ENCODE results near the gene MSN.

DNA sequence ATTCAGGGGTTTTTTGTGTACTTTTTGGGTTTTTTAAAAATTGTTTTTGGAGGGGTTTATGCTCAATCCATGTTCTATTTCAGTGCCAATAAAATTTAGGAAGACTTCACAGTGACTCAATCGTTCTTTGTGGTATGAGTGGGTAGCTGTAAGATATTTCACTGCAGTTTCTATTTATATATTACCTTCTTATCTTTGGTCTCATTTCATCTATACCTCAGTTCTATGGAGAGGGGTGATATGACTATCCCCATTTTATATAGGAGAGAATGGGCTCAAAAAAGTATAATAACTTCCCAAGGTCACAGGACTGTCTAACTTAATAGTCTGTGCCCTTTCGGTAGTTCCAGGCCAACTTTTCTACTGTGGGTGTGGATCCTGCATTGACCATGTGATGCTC lies 74.4 kb downstream of the MSN start:
- TF ChIP-seq, protein P1, sequence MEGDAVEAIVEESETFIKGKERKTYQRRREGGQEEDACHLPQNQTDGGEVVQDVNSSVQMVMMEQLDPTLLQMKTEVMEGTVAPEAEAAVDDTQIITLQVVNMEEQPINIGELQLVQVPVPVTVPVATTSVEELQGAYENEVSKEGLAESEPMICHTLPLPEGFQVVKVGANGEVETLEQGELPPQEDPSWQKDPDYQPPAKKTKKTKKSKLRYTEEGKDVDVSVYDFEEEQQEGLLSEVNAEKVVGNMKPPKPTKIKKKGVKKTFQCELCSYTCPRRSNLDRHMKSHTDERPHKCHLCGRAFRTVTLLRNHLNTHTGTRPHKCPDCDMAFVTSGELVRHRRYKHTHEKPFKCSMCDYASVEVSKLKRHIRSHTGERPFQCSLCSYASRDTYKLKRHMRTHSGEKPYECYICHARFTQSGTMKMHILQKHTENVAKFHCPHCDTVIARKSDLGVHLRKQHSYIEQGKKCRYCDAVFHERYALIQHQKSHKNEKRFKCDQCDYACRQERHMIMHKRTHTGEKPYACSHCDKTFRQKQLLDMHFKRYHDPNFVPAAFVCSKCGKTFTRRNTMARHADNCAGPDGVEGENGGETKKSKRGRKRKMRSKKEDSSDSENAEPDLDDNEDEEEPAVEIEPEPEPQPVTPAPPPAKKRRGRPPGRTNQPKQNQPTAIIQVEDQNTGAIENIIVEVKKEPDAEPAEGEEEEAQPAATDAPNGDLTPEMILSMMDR (IDR thresholded peaks at IDR 0.05; ENCODE audit: borderline replicate concordance, extremely low read depth, low read length, poor library complexity, severe bottlenecking) = no peak
- TF ChIP-seq EZH2 (IDR thresholded peaks at IDR 0.05; ENCODE audit: borderline replicate concordance, low read depth, low read length, severe bottlenecking) = no peak

Data from DND-41 (cell line).